Naive thymus-derived CD4-positive, alpha-beta T cell (primary cell): Measurements from ENCODE around the gene ADH4. TPM values are rescaled to one million over a fixed set of nuclear protein-coding genes. Genes with fewer than 3 reads are reported as not detected.

Experiments
- ATAC-seq: fragments of 150-1000 bp; cut with Tn5 transposase; 2 replicates; pipeline ENCODE4 v1.10.0; 2021; ENCODE audit warnings: mild to moderate bottlenecking, moderate library complexity
- CTCF ChIA-PET: fragments of 350-600 bp; sonication (Branson Sonifier 250); formaldehyde crosslinking; loops from one replicate; lab custom pipeline; 2021; ENCODE audit warnings: antibody characterized with exemption; lab: Charles Lee
- POLR2A ChIA-PET: fragments of 350-600 bp; sonication (Branson Sonifier 250); formaldehyde crosslinking; loops from one replicate; lab custom pipeline; 2021; ENCODE audit warnings: antibody characterized with exemption, inconsistent platforms; lab: Charles Lee
- DNase-seq, 9 donors: peaks; one replicate each; pipeline versions ENCODE4 v3.0.0 to v3.0.0-alpha.2; 2020 to 2022; ENCODE audit warnings: mixed read lengths in 1 of 9
- H3K27ac ChIP-seq: one replicate; pipeline ENCODE4 v1.7.0; 2013; ENCODE audit warnings: mild to moderate bottlenecking, low read depth, low read length, moderate library complexity
- H3K27me3 ChIP-seq, 2 donors: one replicate each; pipeline ENCODE4 v1.7.0; 2013; ENCODE audit warnings: low read length in 2 of 2, mild to moderate bottlenecking in 2 of 2, moderate library complexity in 2 of 2; ENCODE audit not compliant: control insufficient read depth in 2 of 2, insufficient read depth in 2 of 2
- H3K36me3 ChIP-seq, 3 experiments: 1 replicate in 2 of 3; 2 replicates in 1 of 3; pipeline ENCODE4 v1.7.0; 2013; ENCODE audit warnings: low read length in 3 of 3, mild to moderate bottlenecking in 3 of 3, moderate library complexity in 1 of 3; ENCODE audit not compliant: insufficient read depth in 3 of 3, control insufficient read depth in 2 of 3
- H3K4me1 ChIP-seq, 2 donors: one replicate each; pipeline ENCODE4 v1.7.0; 2013; ENCODE audit warnings: low read length in 2 of 2, mild to moderate bottlenecking in 2 of 2, moderate library complexity in 1 of 2; ENCODE audit not compliant: control insufficient read depth in 2 of 2, insufficient read depth in 2 of 2
- H3K4me3 ChIP-seq: 2 replicates; pipeline ENCODE4 v1.7.0; 2013; ENCODE audit warnings: mild to moderate bottlenecking, low read length
- H3K9me3 ChIP-seq, 3 experiments: 1 replicate in 2 of 3; 2 replicates in 1 of 3; pipeline ENCODE4 v1.7.0; 2013; ENCODE audit warnings: low read length in 3 of 3; ENCODE audit not compliant: control insufficient read depth in 2 of 3
- H3K27ac Mint-ChIP-seq, 9 donors: one replicate each; pipeline ENCODE4 v1.8.0; 2020 to 2022; ENCODE audit warnings: mixed read lengths in 9 of 9, mild to moderate bottlenecking in 8 of 9, moderate library complexity in 5 of 9, inconsistent platforms in 2 of 9
- H3K27me3 Mint-ChIP-seq, 5 donors: one replicate each; pipeline ENCODE4 v1.8.0; 2021 to 2022; ENCODE audit warnings: mixed read lengths in 5 of 5, mild to moderate bottlenecking in 1 of 5
- H3K36me3 Mint-ChIP-seq, 5 donors: one replicate each; pipeline ENCODE4 v1.8.0; 2020 to 2022; ENCODE audit warnings: mixed read lengths in 5 of 5, mild to moderate bottlenecking in 3 of 5, inconsistent platforms in 1 of 5
- H3K4me1 Mint-ChIP-seq, 7 donors: one replicate each; pipeline ENCODE4 v1.8.0; 2020 to 2022; ENCODE audit warnings: mixed read lengths in 7 of 7, mild to moderate bottlenecking in 3 of 7, inconsistent platforms in 1 of 7
- H3K4me3 Mint-ChIP-seq, 10 donors: one replicate each; pipeline ENCODE4 v1.8.0; 2020 to 2022; ENCODE audit warnings: mild to moderate bottlenecking in 10 of 10, mixed read lengths in 10 of 10, moderate library complexity in 6 of 10, inconsistent platforms in 2 of 10
- H3K9me3 Mint-ChIP-seq, 11 donors: one replicate each; pipeline ENCODE4 v1.8.0; 2020 to 2022; ENCODE audit warnings: mixed read lengths in 11 of 11, mild to moderate bottlenecking in 4 of 11, inconsistent platforms in 1 of 11, moderate library complexity in 1 of 11
- intact Hi-C, 2 donors: fragments of 100-400 bp; cut with micrococcal nuclease; formaldehyde crosslinking; loops; one replicate each; pipeline ENCODE4 v1.15.1; 2023
- polyA plus RNA-seq, 2 donors: library from polyadenylated mRNA; unstranded; fragments of 300-500 nt; fragmentation: Illumina TruSeq; gene quantifications; one replicate each; pipeline ENCODE4 v1.2.3, GENCODE V29; 2021
- total RNA-seq, 6 experiments: library from RNA in 5 of 6; stranded (reverse) in 5 of 6; gene quantifications; 1 replicate in 5 of 6; 2 replicates in 1 of 6; pipeline ENCODE4 v1.2.3 and lab custom pipeline; 2021 to 2026

The ADH4 gene
- total and polyA plus RNA-seq, 7 experiments from 2014 or later = not detected

DNA sequence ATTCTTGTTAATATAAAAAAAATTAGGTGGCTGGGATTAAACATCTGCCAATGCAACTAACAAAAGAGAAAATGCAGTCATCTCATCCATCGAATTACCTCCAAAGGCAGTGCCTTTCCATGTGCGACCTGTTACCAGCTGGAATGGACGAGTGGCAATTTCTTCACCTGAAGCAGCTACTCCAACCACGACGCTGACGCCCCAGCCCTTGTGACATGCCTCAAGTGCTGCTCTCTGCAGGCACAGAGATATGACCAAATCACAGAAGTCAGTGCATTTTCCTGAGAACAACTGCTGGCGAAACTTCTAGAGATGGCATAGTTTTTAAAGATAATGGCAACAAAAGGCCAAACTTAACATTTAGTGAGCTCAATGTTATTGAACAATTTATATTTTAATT is 69.3 kb downstream of the ADH4 start:
- Histone ChIP-seq H3K27ac (no peak overlapping the region), H3K27me3 (no peaks in the 10 kb centered on the region), H3K36me3 (peaks cover 5 to 82% (median 27%) of the 10 kb centered on the region in 3 experiments), H3K4me1 (no peaks in the 10 kb centered on the region), H3K9me3 (no peaks in the 10 kb centered on the region), H3K4me3 (no peak overlapping the region)
- POLR2A ChIA-PET = no interaction called here
- Mint-ChIP-seq H3K27me3 (no peaks in the 10 kb centered on the region), H3K9me3 (no peaks in the 10 kb centered on the region), H3K4me3 (no peak overlapping the region), H3K36me3 (peaks cover 11 to 51% (median 18%) of the 10 kb centered on the region in 5 donors), H3K4me1 (peaks cover 0 to 10% (median 4%) of the 10 kb centered on the region in 7 donors), H3K27ac (peak overlapping the region in 3 of 9 donors; percentile 28 to 80 (median 55))
- DNase-seq = no peak
- ATAC-seq = no peak
- CTCF ChIA-PET = no interaction called here
- intact Hi-C loops = no loop called here

Other genes with a start within 250 kb of the ADH4 start
- 10 to 100 TPM; 53.6 to 96.1 (median 63.0) TPM for gene EIF4E, start 215.2 kb downstream of the ADH4 start, total RNA-seq
- gene EIF4E, start 215.2 kb downstream of the ADH4 start, polyA plus RNA-seq = 10 to 100 TPM; 53.0 to 72.1 TPM
- gene METAP1, start 148.6 kb downstream of the ADH4 start, total RNA-seq = 10 to 100 TPM; 29.1 to 50.7 (median 40.2) TPM
- 10 to 100 TPM; 26.0 to 30.4 TPM for gene METAP1, start 148.6 kb downstream of the ADH4 start, polyA plus RNA-seq
- 100 to 1,000 TPM in 1 of 5 experiments, 10 to 100 TPM in 4; 42.7 to 102 (median 74.0) TPM for gene ADH5, start 55.5 kb downstream of the ADH4 start, total RNA-seq
- gene ADH5, start 55.5 kb downstream of the ADH4 start, polyA plus RNA-seq = 100 to 1,000 TPM; 143 to 174 TPM
- not detected for gene ADH6, start 74.9 kb upstream of the ADH4 start, total RNA-seq
- not detected for gene ADH6, start 74.9 kb upstream of the ADH4 start, polyA plus RNA-seq
- not detected for gene ADH1A, start 146.7 kb upstream of the ADH4 start, total RNA-seq
- not detected for gene ADH1A, start 146.7 kb upstream of the ADH4 start, polyA plus RNA-seq
- not detected for gene ADH1B, start 177.1 kb upstream of the ADH4 start, total RNA-seq
- gene ADH1B, start 177.1 kb upstream of the ADH4 start, polyA plus RNA-seq = not detected
- gene ADH1C, start 208.4 kb upstream of the ADH4 start, total RNA-seq = not detected
- gene ADH1C, start 208.4 kb upstream of the ADH4 start, polyA plus RNA-seq = not detected